Stimulated activated CD8-positive, alpha-beta memory T cell treated with anti-CD3 and anti-CD28 coated beads, Interleukin-12 subunit alpha, Interleukin-12 subunit beta, amount 100 ng/mL, for 1 hour (primary cell): ENCODE data around the gene ASPA.
"Not testable (repeated sequence)": the region's sequence is repeated elsewhere in the genome, so short reads cannot be mapped to it uniquely, and the experiment has no call there.

Experiments used
- DNase-seq: peaks from one replicate; pipeline ENCODE4 v3.0.0-alpha.2; 2020; ENCODE audit warnings: low read depth

ASPA gene

DNA sequence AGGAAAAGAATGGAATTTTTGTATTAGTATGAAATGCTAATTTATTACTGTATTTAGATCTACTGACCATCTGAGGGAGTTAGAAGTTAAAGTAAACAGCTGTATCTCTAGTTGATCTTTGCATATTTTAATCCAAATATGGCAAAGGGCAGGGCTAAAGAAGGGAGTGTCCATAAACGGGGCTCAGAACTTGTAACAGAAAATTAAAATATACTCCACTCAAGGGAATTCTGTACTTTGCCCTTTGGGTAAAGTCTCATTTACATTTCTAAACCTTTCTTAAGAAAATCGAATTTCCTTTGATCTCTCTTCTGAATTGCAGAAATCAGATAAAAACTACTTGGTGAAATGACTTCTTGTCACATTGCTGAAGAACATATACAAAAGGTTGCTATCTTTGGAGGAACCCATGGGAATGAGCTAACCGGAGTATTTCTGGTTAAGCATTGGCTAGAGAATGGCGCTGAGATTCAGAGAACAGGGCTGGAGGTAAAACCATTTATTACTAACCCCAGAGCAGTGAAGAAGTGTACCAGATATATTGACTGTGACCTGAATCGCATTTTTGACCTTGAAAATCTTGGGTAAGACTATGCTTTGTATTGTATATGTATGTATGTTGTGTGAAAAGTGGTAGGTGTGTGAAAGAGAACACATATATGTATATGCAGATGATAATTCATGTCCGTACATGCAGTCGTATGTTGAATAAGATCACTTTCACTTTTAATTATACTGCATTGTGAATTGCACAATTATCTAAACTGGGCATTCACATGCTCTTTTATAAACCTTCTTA is at the start of gene ASPA:
Gene ASPA (plus strand): TSS at position 186 of the 799 bp plus-strand sequence. CDS start 163 bp downstream, at position 349.
- no peak for DNase-seq

DNA sequence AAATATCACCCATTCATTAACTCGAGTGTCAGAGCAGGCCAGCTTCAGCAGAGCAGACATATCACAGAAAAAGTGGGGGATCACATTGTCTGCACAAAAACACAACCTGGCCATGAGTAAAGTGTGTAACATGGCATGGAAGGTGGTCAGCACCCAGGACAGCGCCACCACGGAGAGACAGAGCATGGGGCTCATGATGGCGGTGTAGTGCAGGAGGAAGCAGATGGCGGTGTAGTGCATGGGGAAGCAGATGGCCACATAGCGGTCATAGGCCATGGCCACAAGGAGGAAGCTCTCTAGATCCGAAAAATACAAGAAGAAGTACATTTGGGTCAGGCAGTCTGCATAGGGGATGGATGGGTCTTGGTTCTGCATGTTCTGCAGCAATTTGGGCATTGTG is 42.6 kb upstream of the ASPA start:
- DNase-seq = not testable (repeated sequence)

DNA sequence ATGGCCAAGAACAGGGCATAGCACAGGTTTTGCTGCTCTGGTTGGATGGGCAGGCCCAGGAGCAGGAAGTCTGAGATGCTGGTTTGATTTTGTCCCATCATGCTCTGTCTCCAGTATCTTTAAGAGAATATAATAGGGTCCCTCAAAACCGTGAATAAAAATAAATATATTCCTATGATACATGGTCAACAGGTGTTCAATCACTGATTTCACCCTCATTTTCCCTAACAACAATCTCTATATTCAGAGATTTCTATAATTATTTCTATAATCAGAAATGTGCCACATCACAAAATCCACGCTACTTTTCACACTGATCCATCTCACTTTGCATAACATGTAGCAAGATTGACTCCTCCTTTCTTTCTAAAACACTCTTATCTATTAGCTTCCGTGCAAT is 42.1 kb upstream of the ASPA start, which contains the start of gene OR1E2:
Gene OR1E2 (minus strand): TSS at position 101 of the 400 bp plus-strand sequence. CDS start 0 bp downstream, at position 101.
- DNase-seq = no peak

DNA sequence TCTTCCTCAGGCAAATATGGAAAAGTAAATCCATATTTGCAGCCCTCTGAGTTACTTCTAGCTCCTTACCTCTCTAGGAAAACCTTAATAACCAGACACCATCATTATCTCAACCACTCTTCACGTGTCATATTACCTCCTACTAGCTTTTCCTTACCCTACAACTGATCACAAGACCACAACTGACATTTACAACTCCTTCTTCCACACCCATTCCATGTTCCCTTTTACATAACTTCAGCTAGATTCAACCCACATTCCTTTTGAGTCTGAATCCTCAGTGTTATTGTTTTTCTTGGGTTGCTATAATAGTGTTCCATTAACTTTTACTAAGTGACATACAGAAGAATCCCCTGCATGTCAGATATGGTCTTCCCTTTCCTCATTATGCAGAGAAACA is 37.4 kb upstream of the ASPA start:
- DNase-seq = no peak

DNA sequence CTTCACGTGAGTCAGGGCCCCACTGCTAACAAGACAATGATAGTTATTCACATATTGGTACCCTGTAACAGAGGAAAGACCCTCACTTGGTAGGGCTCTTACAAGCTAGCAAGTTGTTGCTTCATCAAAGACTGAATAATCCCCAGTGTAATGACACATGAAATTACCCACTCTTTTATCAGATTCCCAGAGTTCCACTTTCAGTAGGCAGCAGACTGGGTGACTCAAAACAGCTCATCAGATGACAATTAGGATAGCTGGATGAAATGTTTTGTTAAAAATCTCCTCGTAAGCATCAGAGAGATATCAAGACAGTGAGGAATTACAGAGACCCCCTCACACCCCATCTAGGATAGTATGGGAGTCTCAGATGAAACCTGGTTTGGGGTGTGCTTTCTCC is 35.3 kb upstream of the ASPA start:
- DNase-seq = no peak

DNA sequence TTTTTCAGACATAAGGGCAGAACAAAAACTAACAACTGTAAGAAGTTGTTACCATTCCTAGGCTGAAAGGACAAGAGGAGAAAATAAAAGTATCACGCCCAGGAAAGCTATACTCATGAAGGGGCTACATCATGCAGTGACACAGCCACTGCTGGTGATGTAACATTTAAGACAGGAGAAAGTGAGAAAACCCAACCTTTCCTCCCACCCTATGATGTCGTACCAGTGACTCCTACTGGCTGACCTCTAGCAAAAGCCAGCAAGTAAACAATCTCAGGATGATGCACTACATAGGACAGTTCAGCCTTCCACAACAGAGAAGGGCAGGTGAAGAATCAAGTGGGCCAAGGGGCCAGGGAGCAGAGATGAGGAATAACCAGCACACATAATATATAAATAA is 28.2 kb upstream of the ASPA start:
- DNase-seq = no peak

DNA sequence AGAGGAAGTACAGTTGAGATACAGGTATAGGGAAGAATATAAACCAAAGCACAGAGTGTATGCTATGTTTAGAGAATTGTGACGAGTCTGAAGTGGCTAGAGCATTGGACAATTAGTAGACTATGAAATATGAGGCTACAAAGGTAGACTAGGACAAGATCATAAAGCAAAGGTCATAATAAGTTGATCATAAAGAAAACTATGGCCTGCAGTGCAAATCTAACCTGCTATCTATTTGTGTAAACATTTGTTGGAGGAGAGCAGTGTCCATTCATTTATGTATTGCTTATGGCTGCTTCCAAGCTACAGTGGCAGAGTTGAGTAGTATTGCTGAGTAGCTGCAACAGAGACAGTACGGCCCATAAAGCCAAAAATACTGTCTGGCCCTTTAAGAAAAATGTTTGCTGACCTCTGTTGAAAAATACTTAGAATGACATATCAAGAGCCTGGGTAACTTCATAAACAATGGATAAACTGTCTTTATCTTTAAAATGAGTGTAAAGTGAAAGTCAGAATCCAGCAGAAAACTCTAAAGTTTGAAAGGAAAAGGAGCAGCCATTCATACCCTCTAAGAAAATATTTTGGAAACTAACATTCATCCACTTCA is 27.6 kb upstream of the ASPA start:
- no peak for DNase-seq

DNA sequence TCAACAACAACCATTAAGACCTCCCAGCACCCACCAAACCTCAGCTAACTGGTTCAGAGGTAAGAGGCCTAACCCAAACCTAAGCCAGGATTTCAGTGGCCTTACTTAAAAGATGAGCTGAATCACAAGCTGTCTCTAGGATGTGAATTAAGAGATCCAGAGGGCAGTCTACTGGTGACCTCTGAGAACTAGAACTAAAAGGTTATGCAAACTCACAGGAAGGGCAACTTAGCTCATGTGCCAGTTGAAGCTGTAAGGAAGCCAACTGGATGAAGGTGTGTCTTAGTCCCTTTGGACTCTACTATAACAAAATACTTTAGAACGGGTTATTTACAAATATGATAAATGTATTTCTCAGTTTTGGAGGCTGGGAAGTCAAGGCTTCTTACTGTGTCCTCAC is 9.4 kb upstream of the ASPA start:
- DNase-seq = not testable (repeated sequence)

DNA sequence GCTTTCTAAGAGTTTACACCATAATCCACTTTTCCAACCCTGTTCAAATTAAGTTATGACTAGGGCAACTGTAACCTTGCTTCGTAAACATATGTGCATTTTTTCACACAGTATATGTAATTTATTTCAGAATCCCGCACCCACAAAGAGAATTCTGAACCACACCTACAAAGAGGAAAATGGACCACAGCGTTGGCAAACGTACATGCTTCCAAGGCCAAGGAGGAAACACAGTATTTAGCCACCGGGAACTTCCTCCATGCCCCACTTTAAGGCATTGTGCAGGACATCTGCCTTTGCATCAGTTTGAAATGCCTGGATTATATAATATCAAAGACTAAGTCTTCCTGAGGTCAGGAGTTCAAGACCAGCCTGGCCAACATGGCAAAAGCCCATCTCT is 6.3 kb upstream of the ASPA start:
- no peak for DNase-seq

DNA sequence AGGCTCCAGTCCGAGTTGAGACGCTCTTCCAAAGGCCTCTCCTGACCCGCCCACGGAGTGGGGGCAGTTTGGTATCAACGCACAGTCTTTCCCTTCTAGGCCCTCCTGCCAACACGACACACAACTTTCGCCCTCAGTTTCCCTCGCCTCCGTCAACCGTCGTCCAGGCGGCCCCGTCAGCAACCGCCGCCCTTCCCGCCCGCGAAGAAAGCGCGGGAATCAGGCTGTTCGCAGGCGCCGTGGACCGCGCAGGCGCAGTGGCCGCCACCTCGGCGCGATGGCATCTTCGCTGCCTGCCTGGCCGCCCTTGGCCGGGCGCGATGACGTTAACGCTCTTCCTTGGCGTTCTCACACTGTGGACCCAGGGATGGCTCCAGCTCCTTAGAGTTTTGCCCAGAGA is 4.2 kb upstream of the ASPA start, which contains the start of gene SPATA22:
Gene SPATA22 (minus strand): TSS at position 221 of the 400 bp plus-strand sequence. CDS start 2,494 bp downstream, outside the sequence.
- DNase-seq = no peak

DNA sequence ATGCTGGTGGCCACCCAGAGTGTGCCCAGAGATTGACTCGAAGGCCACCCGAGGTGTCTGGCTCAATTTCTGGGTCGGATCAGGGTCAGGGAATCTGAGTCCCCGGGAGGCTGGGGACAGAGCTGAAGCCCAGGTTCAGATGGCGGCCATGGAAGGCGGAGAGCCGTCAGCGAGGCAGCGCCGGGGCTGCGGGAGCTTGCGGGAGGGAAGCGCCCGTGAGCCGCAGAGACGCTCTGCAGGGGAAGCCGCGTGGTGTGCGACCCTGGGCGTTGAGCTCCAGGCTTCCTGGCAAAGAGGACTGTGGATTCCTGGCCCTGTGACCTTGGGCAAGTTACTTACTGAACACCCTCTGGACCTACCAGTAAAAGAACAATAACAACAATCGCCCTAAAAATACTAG is 3.7 kb upstream of the ASPA start:
- DNase-seq = no peak

DNA sequence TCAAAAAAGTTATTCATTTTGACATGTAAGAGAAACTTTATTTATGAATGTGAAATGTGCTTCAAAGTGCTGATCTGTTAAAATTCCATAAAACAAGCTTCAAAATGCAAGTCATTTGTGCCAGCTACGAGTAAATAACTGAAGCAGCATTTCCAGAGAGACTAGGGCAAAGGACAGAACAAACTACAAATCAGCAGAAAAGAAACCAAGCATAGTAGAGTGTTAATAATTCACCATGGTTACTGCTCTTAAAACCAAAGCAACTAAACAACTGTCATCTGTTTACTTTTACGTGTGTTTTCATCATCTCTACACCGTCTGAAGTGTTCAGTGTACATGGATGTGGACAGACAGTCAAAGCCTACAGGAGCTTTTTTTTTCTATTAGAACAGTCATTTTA is 1.6 kb upstream of the ASPA start:
- no peak for DNase-seq

DNA sequence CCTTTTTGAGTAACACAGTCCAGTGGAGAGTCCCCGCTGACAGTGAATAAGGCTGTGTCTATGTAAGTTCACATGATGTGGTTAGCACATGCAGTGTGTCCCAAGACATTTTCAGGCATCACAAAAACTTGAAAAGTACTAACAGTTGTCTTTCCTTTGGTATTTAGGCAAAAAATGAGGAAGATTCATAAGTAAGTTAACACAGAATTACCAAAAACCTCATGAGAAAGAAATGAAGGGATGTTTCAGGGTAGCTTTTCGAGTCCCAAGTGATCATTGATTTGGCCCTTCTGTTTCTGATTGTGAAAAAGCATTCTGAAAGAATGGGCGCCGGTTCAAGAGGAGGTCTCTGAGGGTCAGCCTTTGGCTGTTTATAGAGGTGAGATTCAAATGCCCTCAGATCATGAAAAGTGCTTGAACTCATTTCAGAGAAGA is 529 bp upstream of the ASPA start:
- no peak for DNase-seq

DNA sequence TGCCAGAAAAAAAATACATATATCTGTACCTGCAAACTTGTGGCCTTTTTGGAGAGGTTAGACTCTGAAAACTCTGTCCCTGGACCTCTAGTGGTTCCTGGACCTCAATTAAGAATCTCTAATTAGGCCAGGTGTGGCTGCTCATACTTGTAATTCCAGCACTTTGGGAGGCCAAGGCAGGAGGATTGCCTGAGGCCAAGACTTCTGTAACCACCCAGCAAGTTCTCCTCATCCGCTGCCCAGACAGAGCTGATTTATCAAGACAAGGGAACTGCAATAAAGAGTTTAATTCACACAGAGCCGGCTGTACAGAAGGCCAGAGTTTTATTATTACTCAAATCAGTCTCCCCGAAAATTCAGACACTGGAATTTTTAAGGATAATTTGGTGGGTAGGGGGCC is 4.2 kb downstream of the ASPA start:
- no peak for DNase-seq

DNA sequence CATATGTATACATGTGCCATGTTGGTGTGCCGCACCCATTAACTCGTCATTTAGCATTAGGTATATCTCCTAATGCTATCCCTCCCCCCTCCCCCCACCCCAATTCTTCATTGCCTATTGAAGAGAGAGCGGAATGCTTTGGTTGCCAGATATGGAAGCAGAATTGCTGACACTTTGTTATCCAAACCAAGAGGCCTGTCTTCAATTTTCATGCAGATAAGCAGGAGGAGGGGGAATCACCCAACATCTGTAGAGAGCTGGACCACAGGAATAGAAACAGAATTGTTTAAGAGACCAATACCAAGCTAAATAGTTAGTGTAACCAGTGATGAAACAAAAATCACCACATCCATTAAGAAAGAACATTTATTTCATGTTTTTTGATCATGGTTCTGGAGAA is 7.1 kb downstream of the ASPA start:
- no peak for DNase-seq

DNA sequence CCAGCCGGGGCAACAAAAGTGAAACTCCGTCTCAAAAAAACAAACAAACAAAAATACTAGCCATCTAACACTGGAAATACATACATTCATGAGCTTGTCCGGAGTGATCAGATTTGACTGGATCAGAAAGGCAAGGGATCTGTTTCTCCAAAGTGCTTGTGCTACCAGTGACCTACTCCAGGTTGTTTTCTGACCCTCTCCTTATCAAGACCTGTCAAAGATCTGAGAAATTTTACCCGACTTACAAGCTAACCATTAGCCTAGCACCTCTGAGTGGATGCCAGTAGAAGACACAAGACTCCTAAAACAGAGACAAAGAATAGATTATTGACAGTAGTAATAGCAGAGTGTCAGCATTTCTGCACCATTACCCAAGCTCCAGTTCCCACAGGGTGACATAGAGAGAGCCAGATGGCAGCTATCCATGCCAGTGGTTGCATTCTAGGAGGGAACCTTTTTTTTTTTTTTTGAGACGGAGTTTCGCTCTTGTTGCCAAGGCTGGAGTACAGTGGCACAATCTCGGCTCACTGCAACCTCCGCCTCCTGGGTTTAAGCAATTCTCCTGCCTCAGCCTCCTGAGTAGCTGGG is 9.8 kb downstream of the ASPA start:
- no peak for DNase-seq

DNA sequence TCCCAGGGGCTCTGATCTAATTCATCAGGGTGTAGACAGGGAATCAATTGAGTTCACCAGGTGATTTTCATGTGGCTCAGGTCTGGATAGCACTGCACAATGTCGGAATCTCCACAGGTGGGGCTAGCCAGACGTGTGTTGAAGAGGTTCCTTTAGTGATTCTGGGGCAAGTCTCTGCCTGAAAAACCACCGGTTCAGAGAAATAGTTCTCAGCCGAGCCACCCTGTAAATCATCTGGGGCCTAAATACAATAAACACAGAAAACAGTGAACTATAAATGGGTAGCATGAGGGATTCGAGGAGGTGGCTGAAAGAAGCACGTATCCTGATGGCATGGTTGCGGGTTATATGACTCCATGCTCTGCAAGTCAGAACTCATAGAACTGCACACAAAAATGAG is 21.3 kb downstream of the ASPA start:
- DNase-seq = no peak

DNA sequence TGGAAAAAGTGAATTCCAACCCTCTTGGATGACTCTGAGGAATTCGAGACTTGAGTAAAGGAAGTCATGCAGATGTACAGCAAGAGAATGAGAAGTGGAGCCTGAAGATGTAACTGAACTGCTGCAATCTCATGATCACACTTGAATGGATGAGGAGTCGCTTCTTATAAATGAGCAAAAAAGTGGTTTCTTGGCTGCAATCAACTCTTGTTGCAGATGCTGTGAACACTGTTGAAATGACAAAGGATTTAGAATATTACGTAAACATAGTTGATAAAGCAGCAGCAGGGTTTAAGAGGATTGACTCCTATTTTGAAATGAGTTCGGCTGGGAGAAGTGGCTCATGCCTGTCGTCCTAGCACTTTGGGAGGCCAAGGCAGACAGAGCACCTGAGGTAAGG is 25.5 kb downstream of the ASPA start:
- no peak for DNase-seq

DNA sequence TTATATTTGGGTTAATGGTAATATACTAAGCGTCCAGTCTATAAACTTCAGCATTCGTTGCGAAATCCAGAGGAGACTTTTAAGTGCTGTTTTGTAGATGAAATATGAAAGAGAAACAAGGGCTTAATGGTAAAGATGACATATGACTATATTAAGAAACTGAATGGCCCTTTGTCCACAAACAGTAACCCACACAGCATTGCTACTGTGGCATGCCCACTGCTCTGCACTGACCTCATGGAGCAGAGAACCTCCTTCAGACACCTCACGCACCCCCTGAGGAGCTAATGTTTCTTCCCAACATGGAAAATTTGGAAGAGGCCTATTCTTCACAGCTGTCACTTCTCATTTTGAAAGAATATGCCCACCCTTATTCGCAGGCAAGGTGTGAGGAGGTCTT is 26.7 kb downstream of the ASPA start:
- no peak for DNase-seq

DNA sequence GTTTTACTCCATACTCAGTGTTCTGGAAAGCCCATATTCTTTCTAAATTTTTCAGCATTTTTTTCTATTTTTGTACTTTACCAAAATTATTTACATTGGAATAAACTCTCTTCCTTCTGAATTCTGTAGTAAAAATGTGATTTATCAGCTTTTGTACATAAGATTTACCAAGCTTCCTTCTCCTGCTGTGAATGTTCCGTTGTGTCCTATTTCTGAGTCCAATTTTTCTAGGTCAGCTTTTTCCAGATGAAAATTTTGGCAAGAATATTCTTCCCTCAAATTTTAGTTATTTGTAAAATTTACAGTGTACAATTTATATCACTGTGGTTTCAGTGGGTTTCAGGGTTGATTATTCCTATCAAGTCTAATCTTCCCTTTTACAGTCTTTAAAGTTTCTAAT is 27.5 kb downstream of the ASPA start:
- no peak for DNase-seq

DNA sequence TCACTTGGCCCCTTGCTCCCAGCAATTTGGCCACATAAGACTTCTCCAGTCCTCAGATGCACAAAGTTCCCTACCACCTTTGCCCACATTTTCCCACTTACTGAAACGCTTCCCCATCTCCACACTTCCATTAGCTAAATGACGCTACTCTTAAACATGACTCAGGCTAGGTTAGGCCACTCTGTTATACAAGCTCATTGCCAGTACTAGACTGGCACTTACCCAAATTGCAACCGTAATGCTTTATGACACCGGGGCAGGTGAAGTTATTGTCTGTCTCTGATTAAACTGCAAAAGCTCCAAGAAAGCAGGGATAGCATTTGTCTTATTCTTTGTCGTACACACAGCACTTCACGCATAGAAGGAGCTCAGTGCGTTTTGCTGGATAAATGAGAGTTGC is 29.2 kb downstream of the ASPA start:
- no peak for DNase-seq

DNA sequence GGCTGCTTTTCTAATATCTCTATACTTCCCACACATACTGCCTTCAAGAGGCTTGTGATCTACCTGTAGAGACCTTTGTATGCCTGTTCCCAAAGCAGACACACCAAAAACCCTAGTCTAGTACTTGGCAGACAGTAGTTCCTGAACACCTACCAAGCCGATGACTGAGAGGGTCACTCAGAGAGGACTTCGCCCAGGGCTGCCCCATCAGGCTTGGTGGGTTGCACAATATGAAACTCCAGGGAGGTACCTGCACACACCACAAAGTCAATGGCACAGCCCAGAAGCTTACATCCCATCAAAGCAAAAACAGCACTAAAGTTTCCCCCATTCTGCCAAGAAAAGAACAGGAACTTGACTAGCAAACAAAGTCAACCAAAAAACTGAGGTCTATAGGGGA is 30.3 kb downstream of the ASPA start:
- no peak for DNase-seq

DNA sequence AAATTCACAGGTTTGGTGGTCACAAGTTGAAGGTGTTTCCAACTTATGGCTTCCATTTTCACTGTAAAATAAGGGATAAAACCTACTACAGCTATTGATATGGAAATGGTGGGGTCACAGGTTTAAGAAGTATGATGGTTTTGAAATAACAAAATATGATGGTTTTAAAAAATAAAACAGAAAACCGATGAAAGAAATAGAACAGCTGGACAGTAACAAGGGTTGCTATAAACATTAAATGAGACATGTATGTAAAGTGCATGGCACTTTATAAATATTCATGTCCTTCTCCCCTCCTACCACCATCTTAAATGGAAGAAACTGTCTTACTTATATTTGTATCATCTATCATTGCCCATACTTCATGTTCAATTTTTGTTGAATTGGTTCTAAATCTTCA is 31.3 kb downstream of the ASPA start:
- no peak for DNase-seq
